Measurements from ENCODE around the gene TEDDM1. TPM values are rescaled to one million over a fixed set of nuclear protein-coding genes. Genes with fewer than 3 reads are reported as not detected.

Gene TEDDM1
- total RNA-seq, 4 donors from 2014 or later, result not detected

GRCh38 chr1:182442333-182442732, 41.9 kb upstream of the TEDDM1 start:
- H3K9me3 ChIP-seq, result peaks cover 0 to 3% (median 0%) of the 10 kb centered on the region in 4 donors
- no peak for DNase-seq
- H3K27ac ChIP-seq, result no peak overlapping the region
- H3K4me3 ChIP-seq, result no peak overlapping the region
- H3K4me1 ChIP-seq, result no peaks in the 10 kb centered on the region
- H3K36me3 ChIP-seq, result no peaks in the 10 kb centered on the region
- TF ChIP-seq POLR2A (IDR thresholded peaks at IDR 0.05), result no peak
- TF ChIP-seq, protein P1, sequence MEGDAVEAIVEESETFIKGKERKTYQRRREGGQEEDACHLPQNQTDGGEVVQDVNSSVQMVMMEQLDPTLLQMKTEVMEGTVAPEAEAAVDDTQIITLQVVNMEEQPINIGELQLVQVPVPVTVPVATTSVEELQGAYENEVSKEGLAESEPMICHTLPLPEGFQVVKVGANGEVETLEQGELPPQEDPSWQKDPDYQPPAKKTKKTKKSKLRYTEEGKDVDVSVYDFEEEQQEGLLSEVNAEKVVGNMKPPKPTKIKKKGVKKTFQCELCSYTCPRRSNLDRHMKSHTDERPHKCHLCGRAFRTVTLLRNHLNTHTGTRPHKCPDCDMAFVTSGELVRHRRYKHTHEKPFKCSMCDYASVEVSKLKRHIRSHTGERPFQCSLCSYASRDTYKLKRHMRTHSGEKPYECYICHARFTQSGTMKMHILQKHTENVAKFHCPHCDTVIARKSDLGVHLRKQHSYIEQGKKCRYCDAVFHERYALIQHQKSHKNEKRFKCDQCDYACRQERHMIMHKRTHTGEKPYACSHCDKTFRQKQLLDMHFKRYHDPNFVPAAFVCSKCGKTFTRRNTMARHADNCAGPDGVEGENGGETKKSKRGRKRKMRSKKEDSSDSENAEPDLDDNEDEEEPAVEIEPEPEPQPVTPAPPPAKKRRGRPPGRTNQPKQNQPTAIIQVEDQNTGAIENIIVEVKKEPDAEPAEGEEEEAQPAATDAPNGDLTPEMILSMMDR (IDR thresholded peaks at IDR 0.05), result no peak
- H3K27me3 ChIP-seq, result no peaks in the 10 kb centered on the region

GRCh38 chr1:182441719-182442118, 41.3 kb upstream of the TEDDM1 start:
- H3K9me3 ChIP-seq, result peaks cover 0 to 3% (median 0%) of the 10 kb centered on the region in 4 donors

DNA sequence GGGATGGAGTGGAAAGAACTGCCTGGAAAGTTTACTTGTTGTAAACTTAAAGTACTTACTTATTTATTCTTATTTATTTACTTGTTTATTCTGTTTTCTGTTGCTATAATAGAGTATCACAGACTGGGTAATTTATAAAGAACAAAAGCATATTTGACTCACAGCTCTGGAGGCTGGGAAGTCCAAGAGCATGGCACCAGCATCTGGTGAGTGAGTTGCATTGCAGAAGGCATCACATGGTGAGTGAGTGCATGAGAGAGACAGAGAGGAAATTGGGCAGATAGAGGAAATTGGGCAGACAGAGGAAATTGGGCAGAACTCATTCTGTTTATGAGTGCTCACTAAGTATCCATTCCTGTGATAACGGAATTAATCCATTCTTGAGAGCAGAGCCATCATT, 37.9 kb upstream of the TEDDM1 start:
- H3K27ac ChIP-seq, result no peak overlapping the region
- TF ChIP-seq, protein P1 (IDR thresholded peaks at IDR 0.05), result no peak
- TF ChIP-seq POLR2A (IDR thresholded peaks at IDR 0.05), result no peak
- peaks cover 0 to 3% (median 0%) of the 10 kb centered on the region in 4 donors for H3K9me3 ChIP-seq
- no peaks in the 10 kb centered on the region for H3K4me1 ChIP-seq
- DNase-seq, result no peak
- H3K4me3 ChIP-seq, result no peak overlapping the region
- no peaks in the 10 kb centered on the region for H3K27me3 ChIP-seq
- no peaks in the 10 kb centered on the region for H3K36me3 ChIP-seq

More at GRCh38 chr1:182441719-182442118, 41.3 kb upstream of the TEDDM1 start:
- TF ChIP-seq, protein P1 (IDR thresholded peaks at IDR 0.05), result no peak
- TF ChIP-seq POLR2A (IDR thresholded peaks at IDR 0.05), result no peak
- H3K4me3 ChIP-seq, result no peak overlapping the region
- DNase-seq, result no peak
- no peaks in the 10 kb centered on the region for H3K4me1 ChIP-seq
- no peaks in the 10 kb centered on the region for H3K27me3 ChIP-seq
- H3K27ac ChIP-seq, result no peak overlapping the region
- no peaks in the 10 kb centered on the region for H3K36me3 ChIP-seq

DNA sequence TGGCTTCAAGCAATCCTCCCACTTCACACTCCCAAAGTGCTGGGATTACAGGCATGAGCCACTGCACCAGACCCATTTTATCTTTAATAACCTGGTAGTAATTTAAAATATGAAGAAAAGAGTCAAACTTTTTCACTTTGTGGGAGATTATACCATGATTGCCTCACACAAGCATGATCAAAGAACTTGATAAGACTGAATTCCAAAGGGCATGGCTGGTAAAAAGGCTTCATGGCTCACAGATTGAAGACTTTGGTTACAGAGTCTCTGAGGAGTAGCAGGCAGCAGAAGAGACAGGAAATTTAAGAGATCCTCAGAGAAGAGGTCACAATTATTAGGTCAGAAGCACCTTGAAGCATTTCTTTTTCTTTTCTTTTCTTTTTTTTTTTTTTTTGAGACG, 33.1 kb upstream of the TEDDM1 start:
- TF ChIP-seq, protein P1 (IDR thresholded peaks at IDR 0.05), result no peak
- no peak for TF ChIP-seq POLR2A (IDR thresholded peaks at IDR 0.05)
- no peaks in the 10 kb centered on the region for H3K9me3 ChIP-seq
- no peak overlapping the region for H3K27ac ChIP-seq
- no peaks in the 10 kb centered on the region for H3K27me3 ChIP-seq
- H3K4me1 ChIP-seq, result no peaks in the 10 kb centered on the region
- H3K36me3 ChIP-seq, result no peaks in the 10 kb centered on the region
- H3K4me3 ChIP-seq, result no peak overlapping the region
- DNase-seq, result no peak

- DNase-seq, result no peak
- H3K27ac ChIP-seq, result no peak overlapping the region
- H3K4me1 ChIP-seq, result no peaks in the 10 kb centered on the region
- TF ChIP-seq POLR2A (IDR thresholded peaks at IDR 0.05), result no peak
- TF ChIP-seq, protein P1 (IDR thresholded peaks at IDR 0.05), result no peak
- H3K9me3 ChIP-seq, result no peaks in the 10 kb centered on the region
- H3K4me3 ChIP-seq, result no peak overlapping the region
- H3K36me3 ChIP-seq, result no peaks in the 10 kb centered on the region
- no peaks in the 10 kb centered on the region for H3K27me3 ChIP-seq
Observed at GRCh38 chr1:182431278-182431677, 30.8 kb upstream of the TEDDM1 start.

Data from Peyer's patch (tissue), 4 donors.